ENCODE measurements around the gene PLXNA4.

DNA sequence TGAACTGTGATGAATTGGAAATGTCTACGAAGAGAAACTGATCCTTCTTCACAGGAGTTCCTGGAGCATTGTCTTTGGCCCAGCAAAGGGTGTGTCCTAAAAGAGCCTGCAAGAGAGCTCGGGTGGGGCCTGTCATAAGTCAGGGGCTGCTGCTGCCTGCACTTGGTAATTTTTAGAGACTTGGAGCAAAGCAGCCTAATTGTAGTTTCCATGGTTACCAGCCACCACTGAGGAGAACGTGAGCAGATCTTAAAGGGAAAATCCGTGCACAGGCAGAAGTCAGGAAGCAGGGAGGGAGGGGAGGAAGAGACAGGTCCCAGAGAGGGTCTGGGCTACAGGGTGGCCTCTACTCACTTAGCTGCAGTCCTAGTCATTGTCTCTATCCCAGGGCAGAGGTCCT lies 463.6 kb downstream of the PLXNA4 start:
- no peak for TF ChIP-seq EZH2 (IDR thresholded peaks at IDR 0.05; ENCODE audit: low read length)
- TF ChIP-seq, protein P1, sequence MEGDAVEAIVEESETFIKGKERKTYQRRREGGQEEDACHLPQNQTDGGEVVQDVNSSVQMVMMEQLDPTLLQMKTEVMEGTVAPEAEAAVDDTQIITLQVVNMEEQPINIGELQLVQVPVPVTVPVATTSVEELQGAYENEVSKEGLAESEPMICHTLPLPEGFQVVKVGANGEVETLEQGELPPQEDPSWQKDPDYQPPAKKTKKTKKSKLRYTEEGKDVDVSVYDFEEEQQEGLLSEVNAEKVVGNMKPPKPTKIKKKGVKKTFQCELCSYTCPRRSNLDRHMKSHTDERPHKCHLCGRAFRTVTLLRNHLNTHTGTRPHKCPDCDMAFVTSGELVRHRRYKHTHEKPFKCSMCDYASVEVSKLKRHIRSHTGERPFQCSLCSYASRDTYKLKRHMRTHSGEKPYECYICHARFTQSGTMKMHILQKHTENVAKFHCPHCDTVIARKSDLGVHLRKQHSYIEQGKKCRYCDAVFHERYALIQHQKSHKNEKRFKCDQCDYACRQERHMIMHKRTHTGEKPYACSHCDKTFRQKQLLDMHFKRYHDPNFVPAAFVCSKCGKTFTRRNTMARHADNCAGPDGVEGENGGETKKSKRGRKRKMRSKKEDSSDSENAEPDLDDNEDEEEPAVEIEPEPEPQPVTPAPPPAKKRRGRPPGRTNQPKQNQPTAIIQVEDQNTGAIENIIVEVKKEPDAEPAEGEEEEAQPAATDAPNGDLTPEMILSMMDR (optimal IDR thresholded peaks at IDR 0.05 in 1 of 3, IDR thresholded peaks at IDR 0.05 in 1 of 3, conservative IDR thresholded peaks at IDR 0.05 in 1 of 3; ENCODE audit: extremely low read depth in 1 of 3, insufficient read depth in 2 of 3, low read length in 3 of 3) = no peak

All from keratinocyte (primary cell).